ENCODE data around the gene PAK5.

PAK5 gene

GRCh38 chr20:9573335-9574151 is 265.3 kb downstream of the PAK5 start:
- DNase-seq, result no peak

DNA sequence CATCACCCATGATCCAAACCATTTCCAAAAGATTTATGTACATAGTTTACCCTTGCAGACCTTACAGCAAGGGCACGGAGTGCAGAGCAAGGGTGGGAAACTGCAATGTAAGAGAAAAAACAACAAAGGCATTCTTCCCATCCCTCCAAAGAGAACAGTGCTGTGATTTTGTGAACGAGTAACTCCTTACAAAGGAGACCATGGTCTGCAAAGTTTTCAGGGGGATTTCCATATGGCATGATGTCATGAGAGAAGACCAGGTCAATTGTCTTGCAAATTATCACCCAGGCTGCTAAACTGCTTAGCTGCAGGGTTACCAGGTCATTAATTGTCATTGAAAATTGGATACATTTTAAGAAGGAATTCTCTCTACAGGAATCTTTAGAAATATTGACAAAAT is 266.2 kb downstream of the PAK5 start:
- no peak for DNase-seq

- DNase-seq, result no peak
Measured at GRCh38 chr20:9571783-9572182, 267.1 kb downstream of the PAK5 start.

GRCh38 chr20:9570612-9571011 is 268.3 kb downstream of the PAK5 start:
- DNase-seq, result no peak

DNA sequence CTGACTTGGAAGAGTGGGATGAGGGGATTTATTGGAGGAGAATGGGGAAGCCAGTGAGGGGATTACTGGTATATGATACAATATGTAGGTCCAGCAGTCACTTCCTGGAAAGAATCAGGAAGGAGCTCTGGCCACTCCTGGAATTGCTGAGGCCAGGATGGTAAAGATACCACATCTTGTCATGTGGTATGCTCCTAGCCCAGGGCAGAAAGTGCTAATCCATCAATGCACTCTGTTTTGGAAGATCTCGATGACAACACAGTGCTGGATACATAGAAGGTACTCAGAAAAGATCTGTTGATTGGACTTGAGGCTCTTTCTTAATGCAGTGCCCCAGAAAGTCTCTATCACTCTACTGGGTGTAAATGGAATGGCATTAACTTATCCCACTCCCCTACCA is 271.9 kb downstream of the PAK5 start:
- no peak for DNase-seq

DNA sequence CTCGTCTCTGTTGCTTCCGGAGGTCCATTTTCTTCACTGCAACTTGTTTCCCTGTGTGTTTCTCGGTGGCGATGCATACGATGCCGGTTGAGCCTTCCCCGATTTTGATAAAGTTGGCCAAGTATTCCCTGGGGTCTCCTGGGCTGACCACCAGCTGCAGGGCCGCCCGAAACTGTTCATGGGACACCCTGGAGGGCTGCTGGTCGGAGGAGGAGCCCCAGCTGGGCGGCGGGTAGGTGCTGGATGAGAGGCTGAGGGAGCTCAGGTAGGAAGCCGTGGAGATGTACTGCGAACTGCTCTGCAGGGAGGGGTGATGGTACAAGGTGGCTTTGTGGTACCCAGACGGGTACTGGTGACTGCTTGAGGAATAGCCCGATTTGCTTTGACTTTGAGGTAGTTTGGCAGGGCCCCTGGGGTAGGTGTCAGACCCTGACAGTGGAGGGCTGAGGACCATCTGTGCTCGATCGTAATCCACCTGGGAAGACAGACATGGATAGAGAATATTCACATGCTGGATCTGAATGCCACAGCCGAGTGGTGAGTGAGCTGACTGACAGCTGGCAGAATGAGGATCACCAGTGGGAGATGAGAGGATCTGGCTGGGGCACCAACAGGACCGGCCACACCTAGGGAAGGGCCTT is 272.8 kb downstream of the PAK5 start:
- no peak for DNase-seq

DNA sequence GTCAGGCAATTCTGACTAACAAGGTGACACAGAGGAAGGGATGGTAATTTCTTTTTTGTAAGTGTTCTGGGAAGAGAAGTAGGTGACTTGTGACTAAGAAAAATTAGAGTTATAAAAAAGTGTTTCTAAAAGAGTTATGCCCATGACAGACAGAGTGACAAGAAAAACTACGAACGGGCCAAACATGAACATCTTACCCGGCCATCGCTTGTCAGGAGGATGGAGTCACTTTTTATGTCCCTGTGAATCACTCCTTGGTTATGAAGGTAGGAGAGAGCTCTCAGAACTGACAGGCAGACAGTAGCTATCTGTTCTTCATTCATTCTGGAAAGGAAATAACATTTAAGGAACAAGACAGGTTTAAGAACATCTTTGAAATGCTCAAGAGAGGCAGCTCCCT is 281.5 kb downstream of the PAK5 start:
- DNase-seq, result no peak

GRCh38 chr20:9555781-9556180 is 283.1 kb downstream of the PAK5 start:
- no peak for DNase-seq

DNA sequence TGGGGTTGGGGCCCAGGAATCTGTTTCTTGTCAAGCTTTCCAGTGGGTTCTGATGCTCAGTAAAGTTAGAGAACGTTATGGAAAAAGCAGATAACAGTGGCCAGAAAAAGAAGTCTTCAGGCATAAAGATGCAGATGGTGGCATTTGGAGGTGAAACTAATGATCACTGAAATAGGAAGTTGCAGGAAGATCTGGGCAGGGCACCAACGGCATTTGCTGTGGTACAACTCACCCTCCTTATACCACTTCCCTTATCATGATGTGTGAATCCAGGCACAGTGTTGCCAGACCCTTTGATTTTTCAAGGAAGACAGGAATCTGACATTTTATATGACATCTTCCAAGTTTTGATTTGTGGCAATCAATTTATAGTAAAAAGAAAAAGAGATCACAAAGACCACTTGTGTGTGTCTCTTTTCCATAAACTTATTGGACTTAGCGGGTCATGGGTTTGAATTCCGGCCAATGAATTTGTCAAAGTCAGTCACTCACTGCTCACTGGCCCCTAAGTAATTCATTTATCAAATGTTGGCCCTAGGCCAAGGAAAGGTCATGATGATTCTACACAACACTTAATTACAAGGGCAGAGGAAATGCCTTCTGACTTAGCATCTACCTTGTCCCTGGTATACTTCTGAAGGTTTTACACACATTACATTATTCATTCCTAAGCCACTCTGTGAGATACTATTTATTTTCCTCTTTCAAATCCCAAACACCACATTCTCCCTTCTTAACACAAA is 286.9 kb downstream of the PAK5 start:
- no peak for DNase-seq

DNA sequence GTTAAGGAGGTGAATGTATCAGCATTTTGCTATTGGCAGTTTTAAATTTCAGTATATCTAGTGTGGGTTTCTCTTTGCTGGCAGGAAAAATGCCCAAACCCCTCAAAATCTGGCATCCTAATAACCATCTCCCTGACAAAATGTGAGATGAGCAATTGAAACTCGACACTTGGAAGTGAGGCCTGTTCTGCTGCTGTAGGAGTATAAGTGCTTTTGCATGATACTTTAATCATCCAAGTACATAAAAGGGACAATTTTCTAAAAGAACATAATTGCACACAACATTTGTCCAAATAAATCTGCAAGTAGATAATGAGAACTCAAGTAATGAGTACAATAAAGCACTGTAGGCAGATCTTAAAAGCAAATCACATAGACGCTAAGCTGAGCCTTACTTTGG is 288.0 kb downstream of the PAK5 start:
- DNase-seq, result no peak

GRCh38 chr20:9550283-9550682 is 288.6 kb downstream of the PAK5 start:
- DNase-seq, result no peak

DNA sequence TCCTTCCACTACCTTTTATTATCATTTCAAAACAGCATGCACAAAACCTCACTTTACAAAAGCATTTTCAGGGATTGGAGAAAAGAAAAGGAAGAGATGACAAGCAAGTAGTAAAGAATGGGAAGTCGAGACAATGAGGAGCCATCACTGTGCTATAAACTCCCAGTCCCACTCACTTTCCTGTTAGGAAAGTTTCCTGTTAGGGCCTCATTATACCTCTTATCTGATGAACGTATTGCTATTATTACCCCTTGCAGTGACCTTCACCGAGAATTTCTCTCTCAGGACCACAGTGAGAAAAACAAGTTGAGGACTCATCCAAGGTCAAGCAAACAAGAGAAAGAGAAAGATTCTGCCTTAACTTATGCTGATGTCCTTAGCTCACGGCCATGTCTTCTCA is 295.7 kb downstream of the PAK5 start:
- no peak for DNase-seq

GRCh38 chr20:9535449-9535848 is 303.4 kb downstream of the PAK5 start:
- no peak for DNase-seq

- DNase-seq, result no peak
Measured at GRCh38 chr20:9534025-9534424, 304.9 kb downstream of the PAK5 start.

- DNase-seq, result no peak
Measured at GRCh38 chr20:9532069-9532838, 306.6 kb downstream of the PAK5 start.

GRCh38 chr20:9531581-9531980 is 307.3 kb downstream of the PAK5 start:
- DNase-seq, result no peak

DNA sequence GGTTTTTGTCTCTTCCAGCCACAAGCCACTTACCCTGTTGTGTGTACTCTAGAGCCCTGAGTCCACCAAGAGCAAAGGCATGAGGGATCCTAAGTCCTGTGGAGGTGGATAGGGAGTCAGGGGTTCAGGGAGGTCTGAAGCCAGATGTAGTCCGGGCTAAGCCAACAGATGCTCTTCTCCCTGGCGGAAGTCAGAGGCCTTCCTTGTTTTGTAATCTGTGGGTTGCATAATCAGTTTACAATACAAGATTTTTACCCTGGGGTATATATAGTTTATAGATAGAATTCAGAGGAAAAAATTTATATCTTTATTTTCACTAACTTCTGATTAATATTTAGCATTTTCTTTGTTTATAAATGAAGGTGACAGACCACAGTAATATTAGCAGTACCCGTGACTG is 315.2 kb downstream of the PAK5 start:
- DNase-seq, result no peak

DNA sequence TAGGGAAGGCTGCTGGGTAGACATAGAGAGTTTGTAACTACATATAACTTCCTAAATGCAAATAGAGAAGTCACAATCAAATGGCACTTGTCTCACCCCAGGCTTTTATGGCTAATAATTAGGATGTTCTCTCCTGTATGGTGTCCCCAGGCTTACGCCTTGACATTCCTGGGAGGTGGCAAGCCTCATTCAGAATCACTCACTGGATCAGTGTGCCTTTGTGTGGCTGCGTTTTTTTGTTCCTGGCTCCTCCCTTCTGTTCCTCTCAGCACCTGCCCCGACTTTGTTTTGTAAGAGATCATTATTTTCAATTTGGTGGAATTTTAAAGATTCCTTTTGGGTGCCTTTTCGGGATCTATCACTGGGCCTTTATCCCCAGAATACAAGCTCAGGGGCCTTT is 318.8 kb downstream of the PAK5 start:
- DNase-seq, result no peak

DNA sequence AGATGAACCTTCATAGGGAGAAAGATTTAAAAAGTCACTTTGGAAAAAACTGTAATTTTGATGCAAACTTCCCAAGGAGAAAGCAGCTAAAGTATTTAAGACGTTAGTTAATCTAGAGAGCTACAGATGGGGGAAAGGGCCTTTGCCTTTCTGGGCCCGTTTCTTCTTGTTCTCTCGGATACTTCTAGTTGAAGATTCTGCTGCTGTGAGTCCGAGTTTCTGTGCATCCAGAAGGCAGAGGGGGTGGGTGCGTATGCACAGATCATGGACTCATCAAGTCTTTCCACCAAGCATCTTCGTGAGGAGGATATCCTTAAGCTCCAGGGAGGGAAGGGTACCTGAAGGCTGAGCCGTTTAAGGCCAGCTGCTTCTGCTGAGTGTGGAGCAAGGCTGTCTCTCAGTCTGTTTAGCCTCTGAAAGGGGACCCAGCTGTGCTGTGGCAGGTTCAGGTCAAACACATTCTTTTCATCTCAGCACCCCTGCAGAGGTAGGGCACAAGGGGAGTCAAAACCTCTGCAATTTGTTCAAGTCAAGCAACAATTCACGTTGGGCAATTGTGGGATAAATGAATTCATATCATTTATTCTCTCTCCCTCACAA is 320.2 kb downstream of the PAK5 start:
- no peak for DNase-seq

DNA sequence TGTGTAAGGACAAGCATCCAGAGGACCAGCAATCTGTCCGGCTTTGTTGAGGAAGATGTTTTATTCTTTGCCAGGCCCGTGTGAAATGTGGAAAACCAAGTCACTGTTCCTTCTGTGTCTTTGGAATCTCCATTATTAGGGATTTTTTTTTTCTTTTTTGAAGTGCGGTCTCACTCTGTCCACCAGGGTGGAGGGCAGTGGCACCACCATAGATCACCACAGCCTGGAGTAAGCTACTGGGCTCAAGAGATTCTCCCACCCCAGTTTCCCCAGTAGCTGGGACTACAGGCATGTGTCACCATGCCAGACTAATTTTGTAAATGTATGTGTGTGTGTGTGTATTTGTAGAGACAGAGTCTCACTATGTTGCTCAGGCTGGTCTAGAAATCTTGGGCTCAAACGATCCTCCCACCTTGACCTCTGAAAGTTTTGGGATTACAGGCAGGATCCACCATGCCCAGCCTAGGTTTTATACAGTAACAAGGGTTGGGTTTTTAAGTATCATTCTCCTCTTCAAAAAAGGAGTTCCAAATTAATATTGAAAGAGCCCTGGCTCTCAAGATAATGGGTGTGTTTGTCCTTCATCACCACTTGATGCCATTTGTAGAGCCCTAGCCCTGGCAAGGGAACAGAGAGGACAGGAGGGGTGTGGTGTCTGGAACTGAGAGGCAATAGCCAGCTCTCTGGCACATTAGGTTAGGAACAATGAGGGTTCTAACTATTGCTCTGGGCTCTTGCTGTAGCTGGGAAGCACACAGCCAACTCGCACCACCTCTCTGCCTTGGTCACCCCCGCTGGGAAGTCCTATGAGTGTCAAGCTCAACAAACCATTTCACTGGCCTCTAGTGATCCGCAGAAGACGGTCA is 321.3 kb downstream of the PAK5 start:
- DNase-seq, result no peak

DNA sequence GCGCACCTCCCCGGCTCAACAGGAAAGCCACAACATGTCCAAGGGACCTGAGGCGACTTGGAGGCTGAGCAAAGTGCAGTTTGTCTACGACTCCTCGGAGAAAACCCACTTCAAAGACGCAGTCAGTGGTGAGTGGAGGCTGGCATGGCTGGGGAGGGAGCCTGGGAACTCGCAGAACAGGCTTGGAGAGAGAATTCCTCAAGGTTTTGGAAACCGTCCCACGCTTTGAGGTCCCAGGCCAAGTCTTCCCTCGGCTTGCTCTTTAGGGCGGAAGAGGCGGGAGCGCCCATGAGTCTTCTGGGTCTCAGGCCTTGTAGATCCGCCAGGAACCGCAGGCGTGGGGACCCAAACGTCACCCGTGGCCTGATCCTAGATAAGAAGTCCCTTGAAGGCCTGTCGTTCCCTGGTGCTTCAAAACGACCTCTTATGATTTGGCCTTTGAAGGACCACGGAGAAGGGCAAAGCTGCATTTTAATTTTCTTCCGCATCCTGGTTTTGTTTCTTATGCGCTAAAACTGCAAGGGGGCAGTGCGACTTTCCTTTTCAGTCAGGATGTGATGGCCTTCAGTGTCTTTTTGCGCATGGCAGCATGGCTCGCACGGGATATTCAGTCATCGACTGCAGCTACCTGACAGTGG is 322.5 kb downstream of the PAK5 start:
- no peak for DNase-seq

All from activated CD4-positive, alpha-beta T cell treated with anti-CD3 and anti-CD28 coated beads for 1 hour (primary cell).